ENCODE results near the gene DYRK1B. TPM values are rescaled to one million over a fixed set of nuclear protein-coding genes. Genes with fewer than 3 reads are reported as not detected.

DYRK1B gene
- total RNA-seq, 1 donor from 2014 or later: 90.7 TPM

GRCh38 chr19:39864118-39864517 is 30.2 kb upstream of the DYRK1B start:
- Mint-ChIP-seq H3K36me3 (ENCODE audit: insufficient read depth) (no peaks in the 10 kb centered on the region), H3K9me3 (ENCODE audit: low read depth) (no peaks in the 10 kb centered on the region), H3K4me1 (ENCODE audit: low read depth) (no peaks in the 10 kb centered on the region), H3K27me3 (peaks cover 12% of the 10 kb centered on the region), H3K27ac (no peak overlapping the region), H3K4me3 (ENCODE audit: low read depth) (no peak overlapping the region)
- TF ChIP-seq CTCF (IDR thresholded peaks at IDR 0.05; ENCODE audit: unreplicated experiment): no peak
- no peak for DNase-seq (ENCODE audit: low spot score, unreplicated experiment)

- H3K27ac Mint-ChIP-seq: no peak overlapping the region
- no peak overlapping the region for H3K4me3 Mint-ChIP-seq (ENCODE audit: low read depth)
- H3K27me3 Mint-ChIP-seq: peaks cover 12% of the 10 kb centered on the region
- H3K36me3 Mint-ChIP-seq (ENCODE audit: insufficient read depth): no peaks in the 10 kb centered on the region
- no peaks in the 10 kb centered on the region for H3K4me1 Mint-ChIP-seq (ENCODE audit: low read depth)
- DNase-seq (ENCODE audit: low spot score, unreplicated experiment): no peak
- H3K9me3 Mint-ChIP-seq (ENCODE audit: low read depth): peaks cover 4% of the 10 kb centered on the region
- no peak for TF ChIP-seq CTCF (IDR thresholded peaks at IDR 0.05; ENCODE audit: unreplicated experiment)
Observed at GRCh38 chr19:39858541-39858940, 24.6 kb upstream of the DYRK1B start.

GRCh38 chr19:39852882-39853281 is 18.9 kb upstream of the DYRK1B start:
- Mint-ChIP-seq H3K4me1 (ENCODE audit: low read depth) (no peaks in the 10 kb centered on the region), H3K27ac (no peak overlapping the region), H3K36me3 (ENCODE audit: insufficient read depth) (no peaks in the 10 kb centered on the region), H3K4me3 (ENCODE audit: low read depth) (no peak overlapping the region), H3K9me3 (ENCODE audit: low read depth) (no peaks in the 10 kb centered on the region), H3K27me3 (peaks cover 10% of the 10 kb centered on the region)
- DNase-seq (ENCODE audit: low spot score, unreplicated experiment): no peak
- TF ChIP-seq CTCF (IDR thresholded peaks at IDR 0.05; ENCODE audit: unreplicated experiment): no peak

- no peak for DNase-seq (ENCODE audit: low spot score, unreplicated experiment)
- Mint-ChIP-seq H3K4me3 (ENCODE audit: low read depth) (no peak overlapping the region), H3K4me1 (ENCODE audit: low read depth) (peaks cover 11% of the 10 kb centered on the region), H3K27me3 (peaks cover 10% of the 10 kb centered on the region), H3K9me3 (ENCODE audit: low read depth) (no peaks in the 10 kb centered on the region), H3K27ac (no peak overlapping the region), H3K36me3 (ENCODE audit: insufficient read depth) (no peaks in the 10 kb centered on the region)
- no peak for TF ChIP-seq CTCF (IDR thresholded peaks at IDR 0.05; ENCODE audit: unreplicated experiment)
Observed at GRCh38 chr19:39850892-39851291, 16.9 kb upstream of the DYRK1B start.

GRCh38 chr19:39848392-39848791 is 14.4 kb upstream of the DYRK1B start:
- H3K4me3 Mint-ChIP-seq (ENCODE audit: low read depth): no peak overlapping the region
- DNase-seq (ENCODE audit: low spot score, unreplicated experiment): no peak
- H3K9me3 Mint-ChIP-seq (ENCODE audit: low read depth): no peaks in the 10 kb centered on the region
- no peak overlapping the region for H3K27ac Mint-ChIP-seq
- no peak for TF ChIP-seq CTCF (IDR thresholded peaks at IDR 0.05; ENCODE audit: unreplicated experiment)
- H3K36me3 Mint-ChIP-seq (ENCODE audit: insufficient read depth): no peaks in the 10 kb centered on the region
- peaks cover 3% of the 10 kb centered on the region for H3K27me3 Mint-ChIP-seq
- H3K4me1 Mint-ChIP-seq (ENCODE audit: low read depth): peaks cover 29% of the 10 kb centered on the region
